K562 (cell line): ENCODE results near the gene EFHC1. TPM values are rescaled to one million over a fixed set of nuclear protein-coding genes. Genes with fewer than 3 reads are reported as not detected.

Experiments
- ARNT ChIP-seq, 2 experiments: fragments of 450-650 bp; IDR thresholded peaks; 2 replicates each; pipeline ENCODE4 v1.6.1; 2016; ENCODE audit warnings: mild to moderate bottlenecking in 1 of 2
- CHCHD3 ChIP-seq: fragments of 250-450 bp; sonication (Bioruptor Pico); IDR thresholded peaks from 2 replicates; pipeline ENCODE4 v2.1.2; 2022; ENCODE audit warnings: mild to moderate bottlenecking
- CREB1 ChIP-seq, 2 experiments: sonication (generic) in 1 of 2; formaldehyde crosslinking in 1 of 2; IDR thresholded peaks; 2 replicates each; pipeline versions ENCODE4 v1.6.1 to v1.8.0; 2012 to 2022; ENCODE audit warnings: inconsistent platforms in 1 of 2, mild to moderate bottlenecking in 1 of 2, missing genetic modification reagents in 1 of 2, moderate library complexity in 1 of 2
- DPF2 ChIP-seq: fragments of 450-650 bp; IDR thresholded peaks from 2 replicates; pipeline ENCODE4 v1.6.1; 2016
- ESRRA ChIP-seq: fragments of 450-650 bp; IDR thresholded peaks from 2 replicates; pipeline ENCODE4 v1.6.1; 2014; ENCODE audit warnings: low read depth, mild to moderate bottlenecking, moderate library complexity, borderline replicate concordance
- ETV1 ChIP-seq: fragments of 450-650 bp; conservative IDR thresholded peaks from 2 replicates; pipeline ENCODE4 v1.6.1; 2016; ENCODE audit warnings: missing genetic modification characterization, control low read depth, low read depth, missing compliant biosample characterization
- LCOR ChIP-seq: sonication (generic); formaldehyde crosslinking; IDR thresholded peaks from 2 replicates; pipeline ENCODE4 v1.8.0; 2022; ENCODE audit warnings: mild to moderate bottlenecking, missing genetic modification reagents
- MCM3 ChIP-seq: fragments of 450-650 bp; IDR thresholded peaks from 2 replicates; pipeline ENCODE4 v1.6.1; 2016
- NFE2 ChIP-seq: IDR thresholded peaks from 2 replicates; pipeline ENCODE4 v1.6.1; 2014; ENCODE audit warnings: antibody characterized with exemption, low read depth
- NUFIP1 ChIP-seq: fragments of 450-650 bp; IDR thresholded peaks from 2 replicates; pipeline ENCODE4 v1.6.1; 2018; ENCODE audit not compliant: partially characterized antibody
- PTTG1 ChIP-seq: fragments of 450-650 bp; IDR thresholded peaks from 2 replicates; pipeline ENCODE4 v1.6.1; 2016; ENCODE audit warnings: low read depth, mild to moderate bottlenecking, missing genetic modification characterization, missing compliant biosample characterization
- SIN3B ChIP-seq: fragments of 450-650 bp; IDR thresholded peaks from 2 replicates; pipeline ENCODE4 v1.6.1; 2017; ENCODE audit warnings: low read depth, mild to moderate bottlenecking, moderate library complexity
- STAT5B ChIP-seq: fragments of 250-450 bp; sonication (Bioruptor Pico); IDR thresholded peaks from 2 replicates; pipeline ENCODE4 v1.8.0; 2021; ENCODE audit warnings: mild to moderate bottlenecking, inconsistent platforms
- TAL1 ChIP-seq: fragments of 450-650 bp; IDR thresholded peaks from 2 replicates; pipeline ENCODE4 v1.6.1; 2016; ENCODE audit warnings: mild to moderate bottlenecking
- TCF3 ChIP-seq: sonication (generic); formaldehyde crosslinking; IDR thresholded peaks from 2 replicates; pipeline ENCODE4 v1.4.0; 2020; ENCODE audit warnings: mild to moderate bottlenecking, missing genetic modification reagents
- ZEB2 ChIP-seq: fragments of 450-650 bp; IDR thresholded peaks from 2 replicates; pipeline ENCODE4 v1.6.1; 2016
- ZFP36 ChIP-seq: fragments of 150-350 bp; IDR thresholded peaks from 2 replicates; pipeline ENCODE4 v1.6.1; 2018; ENCODE audit warnings: low read length, low read depth; ENCODE audit not compliant: partially characterized antibody
- ZNF232 ChIP-seq: sonication (generic); formaldehyde crosslinking; IDR thresholded peaks from 2 replicates; pipeline ENCODE4 v1.8.0; 2022; ENCODE audit warnings: mild to moderate bottlenecking, missing genetic modification reagents
- polyA plus RNA-seq, 8 experiments: library from polyadenylated mRNA; depleted of rRNA in 4 of 8; stranded (reverse) in 5 of 8; unstranded in 3 of 8; fragments of >200 nt; fragmentation: Nextera tagmentation in 2 of 8; fragmentation: Illumina TruSeq in 1 of 8; extraction: Ambion mirVana in 2 of 8; extraction: Trizol in 1 of 8; gene quantifications; 2 replicates each; pipeline versions ENCODE4 v1.2.1 to v1.2.3, GENCODE V29; 2011 to 2014; ENCODE audit warnings: inconsistent platforms in 1 of 8, missing spikeins in 1 of 8
- total RNA-seq, 7 experiments: library from RNA; depleted of rRNA in 6 of 7; stranded (reverse); fragments of >200 nt in 6 of 7; fragmentation: Illumina TruSeq in 2 of 7; extraction: Trizol in 2 of 7; gene quantifications; 2 replicates each; pipeline versions ENCODE4 v1.2.1 to v1.2.3, GENCODE V29; 2011 to 2021; ENCODE audit warnings: low replicate concordance in 1 of 7
- TF ChIP-seq, protein P1 (sequence below): sonication (generic); formaldehyde crosslinking; IDR thresholded peaks from 2 replicates; pipeline ENCODE4 v1.4.0; 2020; ENCODE audit warnings: mild to moderate bottlenecking, missing genetic modification reagents
- TF ChIP-seq, protein P2 (sequence below): fragments of 450-650 bp; formaldehyde crosslinking; IDR thresholded peaks from 2 replicates; pipeline ENCODE4 v1.4.0; 2020; ENCODE audit warnings: mild to moderate bottlenecking, moderate library complexity
- TF ChIP-seq, protein P3 (sequence below): fragments of 450-650 bp; IDR thresholded peaks from 2 replicates; pipeline ENCODE4 v1.6.1; 2016; ENCODE audit warnings: mild to moderate bottlenecking
- TF ChIP-seq, protein P4 (sequence below): fragments of 200-800 bp; sonication (Bioruptor generic); IDR thresholded peaks from 2 replicates; pipeline ENCODE4 v1.6.1; 2017; ENCODE audit warnings: missing genetic modification characterization, missing compliant biosample characterization

The EFHC1 gene
- total and polyA plus RNA-seq, 9 of the 15 experiments (the other 6 are each of a cell fraction or from before 2014, with no cell fraction given), result 9.5 to 31.0 (median 14.9) TPM

DNA sequence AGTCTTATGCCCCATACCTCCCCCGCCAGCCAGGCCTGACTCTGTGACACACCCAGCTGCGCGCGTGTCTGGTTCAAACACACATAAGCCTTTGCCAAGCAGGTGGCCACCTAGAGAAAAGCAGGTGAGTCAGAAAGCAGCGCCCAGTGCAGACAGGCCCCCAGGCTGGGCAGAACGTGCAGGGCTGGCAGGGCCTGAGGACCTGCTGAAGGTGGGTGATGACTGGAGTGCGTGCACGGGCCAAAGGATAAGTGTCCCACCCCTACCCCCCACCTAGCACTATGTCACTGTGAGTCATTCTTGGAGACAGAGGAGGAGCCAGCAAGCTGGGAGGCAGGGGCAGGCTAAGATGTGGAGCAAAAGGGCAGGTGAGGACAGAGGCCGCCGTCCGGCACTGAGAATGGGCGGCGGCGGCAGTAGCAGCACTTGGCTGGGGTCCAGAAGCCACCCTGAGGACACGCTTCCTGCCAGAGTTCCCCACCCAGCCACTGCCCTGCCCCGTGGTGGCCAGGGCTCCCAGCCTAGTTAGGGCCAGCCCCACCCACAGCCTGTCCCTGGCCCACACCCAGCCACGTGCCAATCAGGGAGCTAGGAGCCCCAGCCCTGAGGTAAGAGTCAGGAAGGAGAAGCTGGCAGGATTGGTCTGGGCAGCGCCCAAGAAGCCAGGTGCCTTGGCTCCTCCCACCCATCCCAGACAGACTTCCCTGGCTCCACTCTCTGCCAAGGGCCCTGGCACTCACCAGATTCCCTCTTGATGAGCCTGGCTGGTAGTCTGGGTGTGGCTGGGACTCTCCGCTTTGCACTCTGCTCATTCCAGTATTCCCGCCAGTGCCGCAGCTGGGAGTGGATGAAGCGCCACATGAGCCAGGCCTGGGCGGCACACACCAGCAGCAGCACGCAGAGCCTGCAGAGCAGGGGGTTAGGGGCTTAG is 84.0 kb downstream of the EFHC1 start (continued):
- TF ChIP-seq LCOR (CRISPR knock-in tag) (no peak), NFE2 (no peak), DPF2 (peak; percentile 93), ETV1 (peak; percentile 78), MCM3 (no peak), PTTG1 (tag) (no peak), CREB1 (IDR thresholded peaks at IDR 0.05) (peak; percentile 62), CREB1 (CRISPR knock-in tag; IDR thresholded peaks at IDR 0.05) (peak; percentile 58; the same call in 1 of the 2 replicates), NUFIP1 (no peak), ZFP36 (no peak), ZNF232 (CRISPR knock-in tag) (no peak), CHCHD3 (CRISPR knock-in tag) (no peak), SIN3B (no peak), ARNT (IDR thresholded peaks at IDR 0.05) (0 out of 4 replicates have a peak, but pooled peaks of 1 of the 2 experiments have one; percentile 71), TCF3 (CRISPR knock-in tag) (peak; percentile 15; the same call in 1 of the 2 replicates), TAL1 (no peak), ESRRA (peak; percentile 84), ZEB2 (peak; percentile 83), STAT5B (no peak)
- TF ChIP-seq, protein P1, sequence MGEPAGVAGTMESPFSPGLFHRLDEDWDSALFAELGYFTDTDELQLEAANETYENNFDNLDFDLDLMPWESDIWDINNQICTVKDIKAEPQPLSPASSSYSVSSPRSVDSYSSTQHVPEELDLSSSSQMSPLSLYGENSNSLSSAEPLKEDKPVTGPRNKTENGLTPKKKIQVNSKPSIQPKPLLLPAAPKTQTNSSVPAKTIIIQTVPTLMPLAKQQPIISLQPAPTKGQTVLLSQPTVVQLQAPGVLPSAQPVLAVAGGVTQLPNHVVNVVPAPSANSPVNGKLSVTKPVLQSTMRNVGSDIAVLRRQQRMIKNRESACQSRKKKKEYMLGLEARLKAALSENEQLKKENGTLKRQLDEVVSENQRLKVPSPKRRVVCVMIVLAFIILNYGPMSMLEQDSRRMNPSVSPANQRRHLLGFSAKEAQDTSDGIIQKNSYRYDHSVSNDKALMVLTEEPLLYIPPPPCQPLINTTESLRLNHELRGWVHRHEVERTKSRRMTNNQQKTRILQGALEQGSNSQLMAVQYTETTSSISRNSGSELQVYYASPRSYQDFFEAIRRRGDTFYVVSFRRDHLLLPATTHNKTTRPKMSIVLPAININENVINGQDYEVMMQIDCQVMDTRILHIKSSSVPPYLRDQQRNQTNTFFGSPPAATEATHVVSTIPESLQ (CRISPR knock-in tag), result no peak
- TF ChIP-seq, protein P2, sequence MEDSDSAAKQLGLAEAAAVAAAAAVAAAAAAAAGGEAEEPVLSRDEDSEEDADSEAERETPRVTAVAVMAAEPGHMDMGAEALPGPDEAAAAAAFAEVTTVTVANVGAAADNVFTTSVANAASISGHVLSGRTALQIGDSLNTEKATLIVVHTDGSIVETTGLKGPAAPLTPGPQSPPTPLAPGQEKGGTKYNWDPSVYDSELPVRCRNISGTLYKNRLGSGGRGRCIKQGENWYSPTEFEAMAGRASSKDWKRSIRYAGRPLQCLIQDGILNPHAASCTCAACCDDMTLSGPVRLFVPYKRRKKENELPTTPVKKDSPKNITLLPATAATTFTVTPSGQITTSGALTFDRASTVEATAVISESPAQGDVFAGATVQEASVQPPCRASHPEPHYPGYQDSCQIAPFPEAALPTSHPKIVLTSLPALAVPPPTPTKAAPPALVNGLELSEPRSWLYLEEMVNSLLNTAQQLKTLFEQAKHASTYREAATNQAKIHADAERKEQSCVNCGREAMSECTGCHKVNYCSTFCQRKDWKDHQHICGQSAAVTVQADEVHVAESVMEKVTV (CRISPR knock-in tag), result no peak
- TF ChIP-seq, protein P3, sequence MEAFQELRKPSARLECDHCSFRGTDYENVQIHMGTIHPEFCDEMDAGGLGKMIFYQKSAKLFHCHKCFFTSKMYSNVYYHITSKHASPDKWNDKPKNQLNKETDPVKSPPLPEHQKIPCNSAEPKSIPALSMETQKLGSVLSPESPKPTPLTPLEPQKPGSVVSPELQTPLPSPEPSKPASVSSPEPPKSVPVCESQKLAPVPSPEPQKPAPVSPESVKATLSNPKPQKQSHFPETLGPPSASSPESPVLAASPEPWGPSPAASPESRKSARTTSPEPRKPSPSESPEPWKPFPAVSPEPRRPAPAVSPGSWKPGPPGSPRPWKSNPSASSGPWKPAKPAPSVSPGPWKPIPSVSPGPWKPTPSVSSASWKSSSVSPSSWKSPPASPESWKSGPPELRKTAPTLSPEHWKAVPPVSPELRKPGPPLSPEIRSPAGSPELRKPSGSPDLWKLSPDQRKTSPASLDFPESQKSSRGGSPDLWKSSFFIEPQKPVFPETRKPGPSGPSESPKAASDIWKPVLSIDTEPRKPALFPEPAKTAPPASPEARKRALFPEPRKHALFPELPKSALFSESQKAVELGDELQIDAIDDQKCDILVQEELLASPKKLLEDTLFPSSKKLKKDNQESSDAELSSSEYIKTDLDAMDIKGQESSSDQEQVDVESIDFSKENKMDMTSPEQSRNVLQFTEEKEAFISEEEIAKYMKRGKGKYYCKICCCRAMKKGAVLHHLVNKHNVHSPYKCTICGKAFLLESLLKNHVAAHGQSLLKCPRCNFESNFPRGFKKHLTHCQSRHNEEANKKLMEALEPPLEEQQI, result no peak
- TF ChIP-seq, protein P4, sequence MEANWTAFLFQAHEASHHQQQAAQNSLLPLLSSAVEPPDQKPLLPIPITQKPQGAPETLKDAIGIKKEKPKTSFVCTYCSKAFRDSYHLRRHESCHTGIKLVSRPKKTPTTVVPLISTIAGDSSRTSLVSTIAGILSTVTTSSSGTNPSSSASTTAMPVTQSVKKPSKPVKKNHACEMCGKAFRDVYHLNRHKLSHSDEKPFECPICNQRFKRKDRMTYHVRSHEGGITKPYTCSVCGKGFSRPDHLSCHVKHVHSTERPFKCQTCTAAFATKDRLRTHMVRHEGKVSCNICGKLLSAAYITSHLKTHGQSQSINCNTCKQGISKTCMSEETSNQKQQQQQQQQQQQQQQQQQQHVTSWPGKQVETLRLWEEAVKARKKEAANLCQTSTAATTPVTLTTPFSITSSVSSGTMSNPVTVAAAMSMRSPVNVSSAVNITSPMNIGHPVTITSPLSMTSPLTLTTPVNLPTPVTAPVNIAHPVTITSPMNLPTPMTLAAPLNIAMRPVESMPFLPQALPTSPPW (CRISPR knock-in tag), result peak; percentile 60; the same call in 1 of the 2 replicates
